Cardiac septum (tissue), 1 donor: ENCODE measurements around the gene GCNT2. TPM values are rescaled to one million over a fixed set of nuclear protein-coding genes. Genes with fewer than 3 reads are reported as not detected.
"Not testable (repeated sequence)": the region's sequence is repeated elsewhere in the genome, so short reads cannot be mapped to it uniquely, and the experiment has no call there.

ENCODE experiments used
- DNase-seq: peaks from one replicate; pipeline ENCODE4 v3.0.0-alpha.2; 2020; ENCODE audit warnings: low spot score
- intact Hi-C: fragments of 100-400 bp; cut with DNase I; formaldehyde crosslinking; loops from one replicate; pipeline ENCODE4 v1.14.0; 2022
- total RNA-seq: library from RNA; stranded (reverse); fragmentation: NEBNext Ultra II Directional; extraction: Animal tissue kit (Norgen Biotek cat#: 25700); gene quantifications from one replicate; pipeline ENCODE4 v1.2.1, GENCODE V29; 2021
- donor health status: DM: no; HTN: no; CAD: no.

GCNT2 gene
- total RNA-seq, 1 donor from 2014 or later = 37.1 TPM

DNA sequence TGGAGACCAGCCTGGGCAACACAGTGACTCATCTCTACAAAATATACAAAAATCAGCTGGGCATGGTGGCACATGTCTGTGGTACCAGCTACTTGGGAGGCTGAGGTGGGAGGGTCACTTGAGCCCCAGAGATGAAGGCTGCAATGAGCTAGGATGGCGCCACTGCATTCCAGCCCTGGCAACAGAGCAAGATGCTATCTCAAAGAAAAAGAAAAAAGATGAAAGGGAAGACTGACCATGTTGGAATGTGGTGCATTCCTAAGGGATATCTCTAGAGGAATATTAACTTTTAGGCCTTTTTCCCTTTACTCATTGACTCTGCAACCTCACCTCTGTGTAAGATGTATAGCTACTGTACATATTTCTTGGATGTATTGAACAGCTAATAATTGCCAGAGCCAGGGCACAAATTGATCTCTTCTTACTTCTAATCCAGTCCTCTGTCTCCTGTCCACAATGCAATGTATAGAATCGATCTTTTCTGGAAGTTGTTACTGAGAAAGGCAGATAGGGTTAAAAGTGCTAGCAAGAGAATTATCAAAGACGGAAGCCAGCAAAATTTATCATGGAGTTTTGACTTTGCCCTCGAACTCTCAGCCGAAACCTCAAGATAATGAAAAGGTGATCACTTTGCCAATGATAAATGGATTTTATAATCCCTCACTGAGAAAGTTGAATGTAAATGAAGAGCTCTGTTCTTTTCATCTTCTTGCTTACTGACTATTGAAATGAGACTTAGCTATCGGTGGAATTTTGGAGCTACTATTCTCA, 46.3 kb downstream of the GCNT2 start:
- intact Hi-C loops = no loop called here
- DNase-seq = no peak

DNA sequence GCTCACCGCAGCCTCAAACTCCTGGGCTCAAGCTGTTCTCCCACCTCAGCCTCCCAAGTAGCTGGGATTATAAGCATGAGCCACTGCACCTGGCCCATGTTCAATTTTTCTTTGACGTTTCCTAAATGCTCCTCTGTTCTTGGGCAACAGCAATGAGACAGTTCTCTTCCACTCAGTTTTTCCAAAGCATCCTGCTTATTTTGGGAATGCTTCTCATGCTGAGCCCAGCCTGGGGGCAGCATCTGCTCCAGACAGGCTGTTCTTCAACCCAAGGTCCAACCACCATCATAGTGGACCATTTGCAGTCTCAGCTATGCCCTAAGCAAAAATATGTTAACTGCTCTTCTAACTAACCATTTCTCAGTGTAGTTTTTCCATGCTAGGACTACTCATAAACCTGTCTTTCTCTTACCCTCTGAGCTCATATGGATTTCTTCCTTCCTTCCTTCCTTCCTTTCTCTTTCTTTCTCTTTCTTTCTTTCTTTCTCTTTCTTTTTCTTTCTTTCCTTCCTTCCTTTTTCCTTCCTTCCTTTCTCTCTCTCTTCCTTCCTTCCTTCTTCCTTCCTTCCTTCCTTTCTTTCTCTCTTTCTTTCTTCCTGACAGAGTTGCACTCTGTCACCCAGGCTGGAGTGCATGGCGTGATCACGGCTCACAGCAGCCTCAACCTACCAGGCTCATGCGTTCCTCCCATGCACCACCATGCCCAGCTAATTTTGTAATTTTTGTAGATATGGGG, 48.4 kb downstream of the GCNT2 start:
- DNase-seq = no peak

DNA sequence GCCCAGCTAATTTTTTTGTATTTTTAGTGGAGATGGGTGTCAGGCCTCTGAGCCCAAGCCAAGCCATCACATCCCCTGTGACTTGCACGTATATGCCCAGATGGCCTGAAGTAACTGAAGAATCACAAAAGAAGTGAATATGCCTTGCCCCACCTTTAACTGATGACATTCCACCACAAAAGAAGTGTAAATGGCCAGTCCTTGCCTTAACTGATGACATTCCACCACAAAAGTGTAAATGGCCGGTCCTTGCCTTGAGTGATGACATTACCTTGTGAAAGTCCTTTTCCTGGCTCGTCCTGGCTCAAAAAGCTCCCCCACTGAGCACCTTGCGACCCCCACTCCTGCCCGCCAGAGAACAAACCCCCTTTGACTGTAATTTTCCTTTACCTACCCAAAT, 54.4 kb downstream of the GCNT2 start:
- DNase-seq, intact Hi-C loops: not testable (repeated sequence)

More for the DNA sequence above, 48.4 kb downstream of the GCNT2 start:
- intact Hi-C loops = no loop called here

DNA sequence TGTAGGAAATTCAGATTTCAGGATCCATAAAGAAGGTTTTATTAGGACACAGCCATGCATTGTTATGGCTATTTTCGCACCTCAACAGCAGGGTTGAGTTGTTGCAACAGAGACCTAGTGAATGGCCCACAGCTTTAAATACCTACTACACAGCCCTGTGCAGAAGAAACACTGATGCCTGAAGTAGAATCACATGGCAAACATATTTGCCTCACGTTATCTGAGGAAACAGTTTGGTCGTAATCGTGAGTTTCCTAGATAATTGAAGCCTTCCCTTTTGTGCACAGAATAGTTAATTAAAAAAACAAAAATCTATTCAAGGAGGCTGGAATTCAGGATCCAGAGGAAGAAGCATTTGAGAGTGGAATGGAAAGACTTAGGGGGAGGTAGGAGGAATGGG, 55.1 kb downstream of the GCNT2 start:
- intact Hi-C loops = no loop called here
- DNase-seq = no peak

DNA sequence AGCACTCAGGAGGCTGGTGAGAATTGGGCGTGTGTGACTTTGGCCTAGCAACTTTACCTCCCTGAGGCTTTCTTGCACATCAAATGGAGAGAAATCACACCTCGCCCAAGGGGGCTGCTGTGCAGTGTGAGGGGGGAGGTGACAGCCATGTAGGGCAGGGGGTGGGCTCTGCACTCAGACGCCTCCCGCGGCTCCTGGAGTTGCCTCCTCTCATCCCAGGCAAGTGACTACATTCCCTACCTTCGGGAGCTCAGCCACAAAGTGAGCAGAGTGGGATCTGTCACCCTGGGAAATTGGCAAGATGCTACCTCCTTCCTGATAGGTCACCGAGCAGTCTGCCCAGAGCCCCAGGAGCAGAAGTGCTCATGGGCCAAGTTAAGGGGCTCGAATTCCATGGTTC, 56.0 kb downstream of the GCNT2 start:
- DNase-seq = no peak
- intact Hi-C loops = no loop called here

DNA sequence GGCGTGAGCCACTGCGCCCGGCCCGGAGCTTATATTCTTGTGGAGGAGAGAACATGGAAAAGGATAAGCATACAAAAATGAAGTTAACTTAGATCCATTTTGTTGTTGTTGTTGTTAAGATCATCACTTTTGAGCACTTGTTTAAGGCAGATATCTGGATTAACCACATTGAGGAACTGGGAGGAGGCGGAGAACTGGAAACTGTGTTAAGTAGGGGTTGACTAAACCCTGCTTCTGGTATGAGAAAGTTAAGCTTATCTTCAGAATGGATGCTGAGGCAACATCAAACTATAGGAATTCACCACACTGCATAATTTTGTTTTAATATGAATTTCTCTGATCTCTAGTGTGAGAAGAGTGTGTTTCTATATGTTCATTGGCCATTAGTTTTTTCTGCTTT, 57.6 kb downstream of the GCNT2 start:
- no peak for DNase-seq
- intact Hi-C loops = no loop called here

DNA sequence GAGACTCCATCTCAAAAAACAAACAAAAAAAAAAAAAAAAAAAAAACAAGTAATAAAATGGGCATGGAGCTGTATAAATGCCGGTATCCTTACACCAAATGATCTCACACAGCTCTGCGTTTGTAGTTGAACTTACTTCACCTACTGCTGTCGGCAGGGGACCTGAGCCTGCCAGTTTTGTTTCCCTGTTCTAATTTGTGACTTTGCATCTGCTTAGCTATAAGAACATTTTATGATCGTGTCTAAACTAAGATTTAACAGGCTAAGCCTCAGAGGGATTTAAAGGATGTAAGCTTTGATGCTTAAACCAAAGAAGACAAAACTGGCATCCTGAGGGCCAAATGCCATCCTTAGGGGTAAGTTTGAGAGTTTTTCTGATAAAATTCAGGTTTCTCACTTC, 58.7 kb downstream of the GCNT2 start:
- DNase-seq = no peak
- intact Hi-C loops = loop anchor here (10.0 kb wide), 1 partner anchor 115 kb away; the partner anchor contains the start of genes C6orf52 and PAK1IP1

DNA sequence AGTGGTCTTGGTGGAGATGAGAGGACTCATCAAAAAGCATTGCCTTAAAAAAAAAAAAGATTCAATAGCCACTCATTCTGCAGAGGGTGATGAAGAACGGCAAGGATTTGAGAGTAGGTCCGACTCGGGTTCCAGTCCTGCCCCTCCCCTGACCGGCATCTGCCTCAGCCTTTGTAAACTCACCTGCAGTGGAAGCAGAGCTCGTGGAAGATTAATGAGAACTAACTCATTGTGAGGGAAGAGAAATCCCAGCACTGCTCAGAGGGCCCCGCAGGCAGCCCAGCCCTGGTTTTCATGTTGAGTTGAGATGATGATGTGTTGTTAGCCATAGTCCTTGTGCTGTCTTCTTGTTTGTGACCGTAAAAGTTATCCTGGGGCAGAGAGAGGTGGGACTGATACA, 59.4 kb downstream of the GCNT2 start:
- intact Hi-C loops = loop anchor here (10.0 kb wide), 1 partner anchor 114 kb away; the partner anchor contains the start of genes C6orf52 and PAK1IP1
- no peak for DNase-seq

DNA sequence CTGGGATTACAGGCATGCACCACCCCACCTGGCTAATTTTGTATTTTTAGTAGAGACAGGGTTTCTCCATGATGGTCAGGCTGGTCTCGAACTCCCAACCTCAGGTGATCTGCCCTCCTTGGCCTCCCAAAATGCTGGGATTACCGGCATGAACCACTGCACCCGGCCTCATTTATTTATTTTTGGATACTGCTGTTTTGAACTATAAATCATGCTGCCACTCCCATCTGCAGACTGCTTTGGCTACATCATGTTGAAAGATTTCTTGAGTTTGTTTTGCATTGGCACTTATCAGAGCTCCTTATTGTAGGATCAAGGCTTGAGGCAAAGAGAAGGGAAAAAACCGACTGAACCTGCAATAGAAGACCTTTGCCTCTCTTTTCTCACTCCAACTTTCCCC, 60.3 kb downstream of the GCNT2 start:
- DNase-seq = not testable (repeated sequence)
- intact Hi-C loops = loop anchor here (10.0 kb wide), 1 partner anchor 113 kb away; the partner anchor contains the start of genes C6orf52 and PAK1IP1

DNA sequence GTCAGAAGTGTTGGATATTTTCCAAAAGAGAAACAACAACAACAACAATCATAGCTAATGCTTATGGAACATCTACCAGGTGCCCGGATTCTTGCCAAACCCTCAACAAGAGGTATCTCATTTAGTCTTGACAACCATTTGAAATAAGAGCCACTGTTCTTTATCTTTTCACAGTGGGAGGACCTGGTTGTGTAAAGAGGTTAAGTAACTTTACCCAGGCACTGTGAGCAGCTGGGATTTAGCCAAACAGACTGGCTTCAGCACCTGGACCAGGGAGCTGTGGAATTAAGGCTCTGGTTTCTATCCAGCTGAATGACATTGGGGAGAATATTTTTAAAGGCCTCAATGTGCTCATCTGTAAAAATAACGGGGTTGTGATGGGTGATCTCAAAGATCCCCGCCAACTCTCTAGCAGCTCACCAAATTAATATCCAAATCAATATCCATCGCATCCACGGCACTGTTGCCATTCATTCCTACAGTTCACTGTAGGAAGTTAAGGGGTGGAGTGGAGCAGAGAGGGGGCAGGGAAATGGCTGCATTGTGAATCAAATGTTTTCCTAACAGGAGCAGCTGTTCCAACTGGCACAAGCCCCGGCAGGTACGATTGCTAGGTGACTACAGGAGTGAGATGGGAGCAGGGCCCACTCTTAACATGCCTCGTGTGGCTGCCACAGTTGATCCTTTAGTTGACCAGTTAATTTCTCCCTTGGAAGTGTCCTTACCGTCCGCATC, 61.8 kb downstream of the GCNT2 start:
- intact Hi-C loops = loop anchor here (10.0 kb wide), 1 partner anchor 112 kb away; the partner anchor contains the start of genes C6orf52 and PAK1IP1
- DNase-seq = no peak

DNA sequence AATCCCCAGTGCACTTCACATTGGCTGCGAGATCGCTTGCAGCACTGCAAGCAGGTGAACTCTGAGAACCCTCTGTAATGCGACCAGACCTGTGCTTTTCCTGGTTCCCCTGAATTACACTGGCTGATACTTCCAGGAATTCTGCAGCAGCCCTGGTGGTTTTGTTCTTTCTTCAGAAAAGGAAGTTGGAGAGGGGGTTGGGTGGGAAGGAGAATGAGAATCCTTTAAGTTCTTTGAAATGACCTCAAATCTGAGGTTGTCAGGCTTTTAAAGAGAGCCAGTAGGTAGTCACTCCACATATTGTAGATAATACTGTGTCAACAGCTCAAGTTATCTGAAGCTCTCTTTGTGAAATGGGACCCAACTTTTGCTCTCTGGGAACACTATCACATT, 62.4 kb downstream of the GCNT2 start:
- intact Hi-C loops = loop anchor here (10.0 kb wide), 1 partner anchor 111 kb away; the partner anchor contains the start of genes C6orf52 and PAK1IP1
- no peak for DNase-seq

DNA sequence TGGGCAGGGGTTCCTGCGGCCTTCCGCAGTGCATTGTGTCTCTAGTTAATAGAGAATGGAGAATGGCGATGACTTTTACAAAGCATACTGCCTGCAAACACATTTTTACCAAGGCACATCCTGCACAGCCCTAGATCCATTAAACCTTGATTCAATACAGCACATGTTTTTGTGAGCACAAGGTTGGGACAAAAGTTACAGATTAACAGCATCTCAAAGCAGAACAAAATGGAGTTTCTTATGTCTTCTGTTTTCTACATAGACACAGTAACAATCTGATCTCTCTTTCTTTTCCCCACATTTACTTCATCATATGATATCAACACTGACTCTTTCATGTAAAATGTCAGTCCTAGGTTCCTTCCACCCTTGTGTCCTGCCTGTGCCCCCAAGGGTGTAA, 63.5 kb downstream of the GCNT2 start:
- no peak for DNase-seq
- intact Hi-C loops = loop anchor here (10.0 kb wide), 1 partner anchor 110 kb away; the partner anchor contains the start of genes C6orf52 and PAK1IP1

DNA sequence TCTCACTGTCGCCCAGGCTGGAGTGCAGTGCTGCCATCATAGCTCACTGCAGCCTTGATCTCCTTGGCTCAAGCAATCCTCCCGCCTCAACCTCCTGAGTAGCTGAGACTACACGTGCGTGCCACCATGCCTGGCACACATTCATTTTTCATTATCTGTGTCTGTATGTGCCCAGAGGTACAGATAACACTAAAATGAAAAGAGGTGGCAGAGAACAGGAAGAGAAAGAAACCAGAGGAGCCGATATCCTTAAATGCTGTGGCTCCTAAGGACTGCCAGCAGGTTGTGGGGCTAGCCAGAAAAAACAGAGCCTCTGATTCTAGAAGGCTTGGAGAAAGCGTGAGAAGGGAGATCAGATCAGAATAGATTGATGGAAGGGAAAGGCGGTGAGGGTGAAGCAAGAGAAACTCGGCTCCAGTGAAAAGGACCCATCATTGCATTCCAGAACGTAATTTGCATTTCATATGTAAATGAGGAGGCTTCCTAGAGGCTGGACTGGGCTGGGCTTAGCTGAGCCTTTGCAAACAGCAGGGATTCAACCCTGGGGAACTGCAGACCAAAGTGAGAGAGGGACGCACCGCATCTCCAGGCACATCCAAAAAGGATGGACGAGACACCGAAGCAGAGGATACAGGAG, 64.2 kb downstream of the GCNT2 start:
- intact Hi-C loops = loop anchor here (10.0 kb wide), 1 partner anchor 109 kb away; the partner anchor contains the start of genes C6orf52 and PAK1IP1
- DNase-seq = no peak

DNA sequence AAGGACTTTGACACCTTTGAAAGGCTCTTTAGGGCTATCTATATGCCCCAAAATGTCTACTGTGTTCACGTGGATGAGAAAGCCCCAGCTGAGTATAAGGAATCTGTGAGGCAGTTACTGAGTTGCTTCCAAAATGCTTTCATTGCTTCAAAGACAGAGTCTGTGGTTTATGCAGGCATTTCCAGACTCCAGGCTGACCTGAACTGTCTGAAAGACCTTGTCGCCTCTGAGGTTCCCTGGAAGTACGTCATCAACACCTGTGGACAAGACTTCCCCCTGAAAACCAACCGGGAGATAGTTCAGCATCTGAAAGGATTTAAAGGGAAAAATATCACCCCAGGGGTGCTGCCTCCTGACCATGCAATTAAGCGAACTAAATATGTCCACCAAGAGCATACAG, 65.2 kb downstream of the GCNT2 start:
- no peak for DNase-seq
- intact Hi-C loops = loop anchor here (2.0 to 10.0 kb wide), 2 partner anchors 76 to 108 kb away; partner anchors contain the start of genes C6orf52 and PAK1IP1

DNA sequence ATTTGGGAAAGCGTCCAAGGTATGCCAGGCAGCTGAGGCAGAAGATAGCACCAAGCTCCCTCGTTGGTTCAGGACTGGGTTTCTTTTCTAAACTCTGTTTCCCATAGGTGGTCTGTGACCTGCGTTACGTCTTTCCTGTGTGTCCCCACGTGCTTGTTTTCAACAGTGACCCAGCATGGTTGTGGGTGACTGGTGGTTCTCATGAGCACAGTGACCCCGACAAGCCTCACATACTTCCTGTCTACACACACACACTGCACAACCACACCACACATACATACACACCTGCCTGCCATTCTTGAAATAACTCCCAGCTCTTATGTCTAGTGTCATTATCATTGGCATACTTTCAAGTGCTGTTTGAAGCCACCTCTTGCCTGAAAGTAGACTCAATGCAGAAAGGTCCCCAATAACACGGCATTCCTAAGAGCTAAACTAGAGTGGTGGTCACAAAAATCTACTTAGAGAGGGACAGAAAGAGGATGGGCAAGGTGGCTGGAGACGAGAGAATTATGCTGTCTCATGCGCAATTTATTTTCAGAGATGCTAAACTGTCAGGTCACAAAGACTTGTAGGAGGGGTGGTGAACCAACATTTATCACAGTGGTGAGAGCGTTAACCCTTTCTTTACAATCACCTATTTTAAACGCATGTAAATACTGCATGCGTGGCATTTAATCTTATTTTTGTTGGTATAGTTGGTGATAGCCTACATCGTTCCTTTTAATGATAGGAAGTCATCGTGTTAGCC, 66.7 kb downstream of the GCNT2 start:
- DNase-seq = no peak
- intact Hi-C loops = loop anchor here (2.0 to 10.0 kb wide), 2 partner anchors 77 to 107 kb away; partner anchors contain the start of genes C6orf52 and PAK1IP1

DNA sequence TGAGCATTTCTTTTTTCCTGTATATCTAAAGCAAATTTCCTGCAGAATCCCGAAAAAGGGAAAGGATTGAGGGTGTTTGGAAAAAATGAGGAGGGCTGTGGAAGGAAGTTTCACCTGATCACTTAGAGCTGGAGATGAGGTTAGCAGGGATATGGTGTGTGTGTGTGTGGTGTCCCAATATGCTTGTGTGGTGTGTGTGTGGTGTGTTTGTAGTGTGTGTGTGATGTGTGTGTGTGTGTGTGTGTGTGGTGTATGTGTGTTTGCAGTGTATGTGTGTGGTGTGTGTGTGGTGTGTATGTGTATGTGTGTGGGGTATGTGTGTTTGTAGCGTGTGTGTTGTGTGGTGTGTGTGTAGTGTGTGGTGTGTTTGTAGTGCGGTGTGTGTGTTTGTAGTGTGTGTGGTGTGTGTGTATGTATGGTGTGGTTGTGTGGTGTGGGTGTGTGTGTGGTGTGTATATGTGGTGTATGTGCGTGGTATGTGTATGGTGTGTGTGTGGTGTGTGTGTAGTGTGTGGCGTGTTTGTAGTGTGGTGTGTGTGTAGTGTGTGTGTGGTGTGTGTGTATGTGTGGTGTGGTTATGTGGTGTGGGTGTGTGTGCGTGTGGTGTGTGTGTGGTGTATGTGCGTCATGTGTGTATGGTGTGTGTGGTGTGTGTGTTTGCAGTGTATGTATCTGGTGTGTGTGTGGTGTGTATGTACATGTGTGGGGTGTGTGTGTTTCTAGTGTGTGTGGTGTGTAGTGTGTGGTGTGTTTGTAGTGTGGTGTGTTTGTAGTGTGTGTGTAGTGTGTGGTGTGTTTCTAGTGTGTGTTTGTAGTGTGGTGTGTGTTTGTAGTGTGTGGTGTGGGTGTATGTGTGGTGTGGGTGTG, 67.6 kb downstream of the GCNT2 start:
- intact Hi-C loops = loop anchor here (10.0 kb wide), 1 partner anchor 106 kb away; the partner anchor contains the start of genes C6orf52 and PAK1IP1
- no peak for DNase-seq

DNA sequence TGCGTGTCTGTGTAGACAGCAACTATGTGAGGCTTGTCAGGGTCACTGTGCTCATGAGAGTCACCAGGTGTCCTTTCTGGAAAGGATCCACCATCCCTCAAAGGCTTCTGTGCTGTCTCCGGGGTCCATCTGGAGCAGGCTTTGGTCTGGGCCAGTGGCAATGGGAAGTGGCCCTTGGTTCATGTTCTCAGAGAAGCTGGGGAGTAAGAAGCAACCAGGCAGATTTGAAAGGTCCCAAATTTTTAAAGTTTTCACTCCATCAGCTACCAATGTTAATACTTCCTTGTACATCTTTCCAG, 68.2 kb downstream of the GCNT2 start:
- intact Hi-C loops = loop anchor here (10.0 kb wide), 1 partner anchor 105 kb away; the partner anchor contains the start of genes C6orf52 and PAK1IP1
- DNase-seq = no peak
